ENCODE measurements around the gene TVP23C.

DNA sequence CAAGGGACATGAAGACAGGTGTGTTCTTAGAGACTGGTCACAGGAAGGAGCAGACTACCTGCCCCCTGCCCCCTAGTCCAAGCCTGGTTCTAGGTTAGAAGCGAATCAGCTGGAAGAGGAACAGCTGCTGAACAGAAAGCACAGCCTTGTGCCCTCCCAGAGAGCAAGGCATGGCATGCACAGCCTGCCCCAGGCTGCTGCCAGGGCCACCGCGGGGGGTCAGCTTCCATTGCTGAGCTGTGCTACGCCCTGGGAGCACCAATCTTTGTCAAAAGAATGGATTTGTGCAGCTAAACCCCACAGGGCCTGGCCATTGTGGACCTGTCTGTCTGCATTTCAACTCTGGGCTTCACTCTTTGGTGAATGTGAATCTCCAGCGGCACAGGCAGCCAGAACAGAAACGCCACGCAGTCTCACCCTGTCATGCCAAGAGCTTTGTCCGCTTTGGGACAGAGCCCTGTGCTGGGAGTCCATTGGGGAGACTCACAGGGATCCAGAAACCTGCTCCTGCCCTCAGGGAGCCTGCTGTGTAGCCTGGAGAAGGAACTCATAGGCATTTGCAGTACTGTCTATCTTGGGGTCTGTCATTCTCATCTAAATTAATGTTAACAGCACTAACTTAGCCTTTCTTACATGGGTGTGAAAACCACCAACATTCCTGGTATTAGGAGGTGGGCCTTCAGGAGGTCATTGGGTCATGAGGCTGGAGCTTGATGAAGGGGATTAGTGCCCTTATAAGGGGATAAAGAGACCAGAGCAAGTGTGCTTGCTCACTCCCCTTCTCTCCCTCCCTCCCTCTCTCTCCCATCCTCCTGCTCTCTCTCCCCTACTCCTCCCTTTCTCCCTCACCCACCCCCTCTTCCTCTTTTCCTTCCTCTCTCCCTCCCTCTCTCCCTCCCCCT is 70.2 kb downstream of the TVP23C start:
- TF ChIP-seq, protein P1, sequence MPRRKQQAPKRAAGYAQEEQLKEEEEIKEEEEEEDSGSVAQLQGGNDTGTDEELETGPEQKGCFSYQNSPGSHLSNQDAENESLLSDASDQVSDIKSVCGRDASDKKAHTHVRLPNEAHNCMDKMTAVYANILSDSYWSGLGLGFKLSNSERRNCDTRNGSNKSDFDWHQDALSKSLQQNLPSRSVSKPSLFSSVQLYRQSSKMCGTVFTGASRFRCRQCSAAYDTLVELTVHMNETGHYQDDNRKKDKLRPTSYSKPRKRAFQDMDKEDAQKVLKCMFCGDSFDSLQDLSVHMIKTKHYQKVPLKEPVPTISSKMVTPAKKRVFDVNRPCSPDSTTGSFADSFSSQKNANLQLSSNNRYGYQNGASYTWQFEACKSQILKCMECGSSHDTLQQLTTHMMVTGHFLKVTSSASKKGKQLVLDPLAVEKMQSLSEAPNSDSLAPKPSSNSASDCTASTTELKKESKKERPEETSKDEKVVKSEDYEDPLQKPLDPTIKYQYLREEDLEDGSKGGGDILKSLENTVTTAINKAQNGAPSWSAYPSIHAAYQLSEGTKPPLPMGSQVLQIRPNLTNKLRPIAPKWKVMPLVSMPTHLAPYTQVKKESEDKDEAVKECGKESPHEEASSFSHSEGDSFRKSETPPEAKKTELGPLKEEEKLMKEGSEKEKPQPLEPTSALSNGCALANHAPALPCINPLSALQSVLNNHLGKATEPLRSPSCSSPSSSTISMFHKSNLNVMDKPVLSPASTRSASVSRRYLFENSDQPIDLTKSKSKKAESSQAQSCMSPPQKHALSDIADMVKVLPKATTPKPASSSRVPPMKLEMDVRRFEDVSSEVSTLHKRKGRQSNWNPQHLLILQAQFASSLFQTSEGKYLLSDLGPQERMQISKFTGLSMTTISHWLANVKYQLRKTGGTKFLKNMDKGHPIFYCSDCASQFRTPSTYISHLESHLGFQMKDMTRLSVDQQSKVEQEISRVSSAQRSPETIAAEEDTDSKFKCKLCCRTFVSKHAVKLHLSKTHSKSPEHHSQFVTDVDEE (CRISPR knock-in tag; IDR thresholded peaks at IDR 0.05) = no peak
- TF ChIP-seq ZFP30 (CRISPR knock-in tag; IDR thresholded peaks at IDR 0.05) (no peak), ZFP3 (CRISPR knock-in tag; IDR thresholded peaks at IDR 0.05) (no peak), CSRNP3 (CRISPR knock-in tag; IDR thresholded peaks at IDR 0.05) (no peak), TOX (CRISPR knock-in tag; IDR thresholded peaks at IDR 0.05; ENCODE audit: borderline replicate concordance) (no peak), OSR1 (CRISPR knock-in tag; IDR thresholded peaks at IDR 0.05) (no peak), SNAI2 (CRISPR knock-in tag; IDR thresholded peaks at IDR 0.05) (no peak)

Measured in SK-N-SH treated with all-trans-retinoic acid at 6 μM for 48 hours (cell line).